GM23338 (cell line): ENCODE data around the gene FCN1. TPM values are rescaled to one million over a fixed set of nuclear protein-coding genes. Genes with fewer than 3 reads are reported as not detected.

Experiments
- CREB1 ChIP-seq: fragments of 250-450 bp; sonication (Bioruptor Pico); IDR thresholded peaks from 2 replicates; pipeline ENCODE4 v1.5.0; 2020; ENCODE audit warnings: low read depth, mild to moderate bottlenecking, moderate library complexity
- CTCF ChIP-seq, 2 experiments: fragments of 200-600 bp in 1 of 2; sonication (generic) in 1 of 2; conservative IDR thresholded peaks; 2 replicates each; pipeline versions ENCODE4 v1.5.1 to v1.6.1; 2016 to 2017; ENCODE audit warnings: antibody characterized with exemption in 2 of 2, low read depth in 2 of 2, mild to moderate bottlenecking in 2 of 2, moderate library complexity in 1 of 2
- ETS1 ChIP-seq: IDR thresholded peaks from 2 replicates; pipeline ENCODE4 v1.6.1; 2016; ENCODE audit warnings: antibody characterized with exemption
- EZH2 ChIP-seq: fragments of 200-600 bp; sonication (generic); IDR thresholded peaks from one replicate; pipeline ENCODE4 v1.8.0; 2017; ENCODE audit warnings: antibody characterized with exemption, mild to moderate bottlenecking, low read depth; ENCODE audit not compliant: unreplicated experiment
- EZH2phosphoT487 ChIP-seq: fragments of 200-600 bp; sonication (generic); IDR thresholded peaks from one replicate; pipeline ENCODE4 v1.8.1; 2018; ENCODE audit warnings: antibody characterized with exemption; ENCODE audit not compliant: unreplicated experiment
- JUNB ChIP-seq: IDR thresholded peaks from one replicate; pipeline ENCODE4 v1.6.1; 2016; ENCODE audit warnings: antibody characterized with exemption; ENCODE audit not compliant: unreplicated experiment
- NANOG ChIP-seq: IDR thresholded peaks from 2 replicates; pipeline ENCODE4 v1.6.1; 2016; ENCODE audit warnings: antibody characterized with exemption, borderline replicate concordance
- POLR2AphosphoS5 ChIP-seq: IDR thresholded peaks from 2 replicates; pipeline ENCODE4 v1.6.1; 2016; ENCODE audit warnings: antibody characterized with exemption, low read depth
- STAT1 ChIP-seq: IDR thresholded peaks from one replicate; pipeline ENCODE4 v1.6.1; 2016; ENCODE audit warnings: antibody characterized with exemption; ENCODE audit not compliant: unreplicated experiment
- ZNF114 ChIP-seq: fragments of 250-450 bp; sonication (Bioruptor Pico); IDR thresholded peaks from 2 replicates; pipeline ENCODE4 v1.5.0; 2020; ENCODE audit warnings: mild to moderate bottlenecking, moderate library complexity
- ZNF331 ChIP-seq: fragments of 250-450 bp; sonication (Bioruptor Pico); IDR thresholded peaks from 2 replicates; pipeline ENCODE4 v1.5.0; 2020; ENCODE audit warnings: low read depth, mild to moderate bottlenecking, moderate library complexity
- ZNF462 ChIP-seq: fragments of 250-450 bp; sonication (Bioruptor Pico); IDR thresholded peaks from 2 replicates; pipeline ENCODE4 v1.5.0; 2020; ENCODE audit warnings: mild to moderate bottlenecking, moderate library complexity
- polyA plus RNA-seq: library from polyadenylated mRNA; unstranded; fragments of >200 nt; fragmentation: Nextera tagmentation; extraction: Ambion mirVana; gene quantifications from 2 replicates; pipeline ENCODE4 v1.2.1, GENCODE V29; 2016
- total RNA-seq: library from RNA; depleted of rRNA; stranded (reverse); fragments of >200 nt; shearing (Covaris generic); gene quantifications from 2 replicates; pipeline ENCODE4 v1.2.3, GENCODE V29; 2014

Gene FCN1
- total and polyA plus RNA-seq, 2 experiments from 2014 or later: not detected

- TF ChIP-seq ZNF462 (CRISPR knock-in tag) (no peak), POLR2AphosphoS5 (no peak), CTCF (conservative IDR thresholded peaks at IDR 0.05; ENCODE audit: low read depth in 2 of 2) (no peak), STAT1 (no peak), ZNF114 (no peak), EZH2phosphoT487 (no peak), NANOG (no peak), JUNB (no peak), ZNF331 (no peak), ETS1 (no peak), EZH2 (no peak), CREB1 (no peak)
Measured at GRCh38 chr9:134961331-134962064, 43.8 kb upstream of the FCN1 start (continued).
